Astrocyte of the cerebellum (primary cell): ENCODE results near the gene RIMOC1.
"Not testable (repeated sequence)": the region's sequence is repeated elsewhere in the genome, so short reads cannot be mapped to it uniquely, and the experiment has no call there.

Source experiments
- DNase-seq: peaks from one replicate; pipeline ENCODE4 v3.0.0-alpha.2; 2011; ENCODE audit warnings: low read depth
- H3K4me3 ChIP-seq: 2 replicates; pipeline ENCODE4 v1.5.1; 2011; ENCODE audit warnings: mild to moderate bottlenecking, low read depth, low read length, moderate library complexity
- CTCF ChIP-seq: IDR thresholded peaks from 2 replicates; pipeline ENCODE4 v1.5.1; 2012; ENCODE audit warnings: low read length, low read depth, moderate library complexity, mild to moderate bottlenecking; ENCODE audit errors: missing control alignments
- in situ Hi-C: cut with HindIII; loops from 2 replicates; pipeline ENCODE4 v1.10.0; 2017; ENCODE audit warnings: low sequenced_read_pairs

Gene RIMOC1

GRCh38 chr5:41924872-41925554, 20.9 kb downstream of the RIMOC1 start, which contains the start of gene FBXO4:
TSS of gene FBXO4 (plus strand) at chr5:41925281. CDS start at chr5:41925310, 29 bp downstream.
- DNase-seq, result peak; percentile 26
- peak; percentile 59 for TF ChIP-seq CTCF
- H3K4me3 ChIP-seq, result peak within 1 kb of the TSS; percentile 63
- in situ Hi-C loops, result no loop called here

GRCh38 chr5:41925555-41925951, 21.4 kb downstream of the RIMOC1 start:
- in situ Hi-C loops, result no loop called here
- no peak for DNase-seq
- no peak for TF ChIP-seq CTCF
- H3K4me3 ChIP-seq, result peak overlapping the region; percentile 63

GRCh38 chr5:41927604-41928003, 23.5 kb downstream of the RIMOC1 start:
- DNase-seq, result no peak
- in situ Hi-C loops, result no loop called here
- no peak for TF ChIP-seq CTCF

GRCh38 chr5:41929035-41929434, 24.9 kb downstream of the RIMOC1 start:
- DNase-seq, result no peak

More at GRCh38 chr5:41927604-41928003, 23.5 kb downstream of the RIMOC1 start:
- H3K4me3 ChIP-seq, result no peak overlapping the region

GRCh38 chr5:41932770-41933169, 28.6 kb downstream of the RIMOC1 start:
- in situ Hi-C loops, result no loop called here
- no peak for TF ChIP-seq CTCF
- no peak overlapping the region for H3K4me3 ChIP-seq
- DNase-seq, result no peak

More at GRCh38 chr5:41929035-41929434, 24.9 kb downstream of the RIMOC1 start:
- in situ Hi-C loops, result no loop called here
- no peak for TF ChIP-seq CTCF
- H3K4me3 ChIP-seq, result no peak overlapping the region

DNA sequence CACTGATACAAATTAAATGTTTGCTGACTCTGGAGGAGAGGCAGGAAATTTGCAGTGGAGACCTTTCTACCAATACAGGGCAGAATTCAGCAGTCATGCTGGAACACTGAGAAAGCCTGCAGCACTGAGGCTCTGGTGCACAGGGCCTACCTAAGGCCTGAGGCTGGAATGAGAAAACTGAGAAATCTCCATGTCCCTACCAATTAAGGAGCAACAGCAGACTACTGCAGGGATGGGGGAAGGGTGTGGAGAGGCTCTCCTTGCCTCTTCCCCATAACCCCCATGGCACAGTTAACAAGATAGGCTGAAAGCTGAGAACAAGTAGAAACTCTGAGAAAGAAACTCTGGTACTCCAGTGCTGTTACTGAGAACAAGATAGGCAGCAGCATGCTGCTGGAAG, 31.4 kb downstream of the RIMOC1 start:
- TF ChIP-seq CTCF, result no peak
- no peak for DNase-seq
- in situ Hi-C loops, result no loop called here
- H3K4me3 ChIP-seq, result no peak overlapping the region

- H3K4me3 ChIP-seq, result no peak overlapping the region
- in situ Hi-C loops, result loop anchor here (5.0 kb wide), 1 partner anchor 37 kb away; no protein-coding TSS in a partner anchor
- TF ChIP-seq CTCF, result no peak
- DNase-seq, result no peak
These were observed 36.5 kb downstream of the RIMOC1 start for GRCh38 chr5:41940641-41941040.

- DNase-seq, in situ Hi-C loops, H3K4me3 ChIP-seq: not testable (repeated sequence)
These were observed 41.3 kb downstream of the RIMOC1 start for GRCh38 chr5:41945332-41945955.
